ENCODE data around the gene NFASC. TPM values are rescaled to one million over a fixed set of nuclear protein-coding genes. Genes with fewer than 3 reads are reported as not detected.

NFASC gene
- total and polyA plus RNA-seq, 4 experiments from 2014 or later: not detected

- H3K4me3 Mint-ChIP-seq: no peak overlapping the region
- CTCF ChIA-PET (ENCODE audit: partially characterized antibody): no interaction called here
- no peaks in the 10 kb centered on the region for H3K36me3 Mint-ChIP-seq
- Histone ChIP-seq H3K27ac (ENCODE audit: low read depth, low read length) (no peak overlapping the region), H3K27me3 (ENCODE audit: insufficient read depth, low read length) (no peaks in the 10 kb centered on the region), H3K4me3 (ENCODE audit: low read length in 2 of 2) (no peak overlapping the region), H3K36me3 (ENCODE audit: insufficient read depth, low read length) (no peaks in the 10 kb centered on the region), H3K4me1 (ENCODE audit: insufficient read depth, low read length) (no peaks in the 10 kb centered on the region), H3K9me3 (ENCODE audit: control insufficient read depth in 1 of 2, low read length in 2 of 2) (no peaks in the 10 kb centered on the region)
- DNase-seq: no peak
- POLR2A ChIA-PET (ENCODE audit: partially characterized antibody): no interaction called here
- intact Hi-C loops (cut with micrococcal nuclease): no loop called here
- no peak overlapping the region for H3K27ac Mint-ChIP-seq
- H3K4me1 Mint-ChIP-seq: peaks cover 0 to 1% (median 0%) of the 10 kb centered on the region in 4 donors
- H3K27me3 Mint-ChIP-seq: peaks cover 7 to 19% of the 10 kb centered on the region in 2 donors
- H3K9me3 Mint-ChIP-seq: no peaks in the 10 kb centered on the region
Measured at GRCh38 chr1:204944662-204945061, 74.0 kb downstream of the NFASC start.

GRCh38 chr1:204945565-204945977 lies 74.9 kb downstream of the NFASC start:
- H3K4me1 Mint-ChIP-seq: peaks cover 0 to 1% (median 0%) of the 10 kb centered on the region in 4 donors
- no peak overlapping the region for H3K4me3 ChIP-seq (ENCODE audit: low read length in 2 of 2)
- no peak overlapping the region for H3K4me3 Mint-ChIP-seq
- H3K27me3 Mint-ChIP-seq: peaks cover 3 to 17% of the 10 kb centered on the region in 2 donors
- intact Hi-C loops (cut with micrococcal nuclease): no loop called here
- H3K27me3 ChIP-seq (ENCODE audit: insufficient read depth, low read length): no peaks in the 10 kb centered on the region
- ChIA-PET POLR2A (ENCODE audit: partially characterized antibody) (no interaction called here), CTCF (ENCODE audit: partially characterized antibody) (no interaction called here)
- H3K9me3 ChIP-seq (ENCODE audit: control insufficient read depth in 1 of 2, low read length in 2 of 2): no peaks in the 10 kb centered on the region
- no peak overlapping the region for H3K27ac ChIP-seq (ENCODE audit: low read depth, low read length)
- no peaks in the 10 kb centered on the region for H3K36me3 ChIP-seq (ENCODE audit: insufficient read depth, low read length)
- DNase-seq: no peak
- no peaks in the 10 kb centered on the region for H3K4me1 ChIP-seq (ENCODE audit: insufficient read depth, low read length)
- no peaks in the 10 kb centered on the region for H3K9me3 Mint-ChIP-seq
- no peak overlapping the region for H3K27ac Mint-ChIP-seq
- no peaks in the 10 kb centered on the region for H3K36me3 Mint-ChIP-seq

GRCh38 chr1:204946640-204947039 lies 76.0 kb downstream of the NFASC start:
- H3K36me3 ChIP-seq (ENCODE audit: insufficient read depth, low read length): no peaks in the 10 kb centered on the region
- H3K9me3 ChIP-seq (ENCODE audit: control insufficient read depth in 1 of 2, low read length in 2 of 2): no peaks in the 10 kb centered on the region
- intact Hi-C loops (cut with micrococcal nuclease): no loop called here
- H3K36me3 Mint-ChIP-seq: no peaks in the 10 kb centered on the region
- no peak overlapping the region for H3K27ac Mint-ChIP-seq
- POLR2A ChIA-PET (ENCODE audit: partially characterized antibody): no interaction called here
- no peak overlapping the region for H3K27ac ChIP-seq (ENCODE audit: low read depth, low read length)
- CTCF ChIA-PET (ENCODE audit: partially characterized antibody): no interaction called here
- no peaks in the 10 kb centered on the region for H3K27me3 ChIP-seq (ENCODE audit: insufficient read depth, low read length)
- H3K27me3 Mint-ChIP-seq: peaks cover 3 to 17% of the 10 kb centered on the region in 2 donors
- peaks cover 0 to 1% (median 0%) of the 10 kb centered on the region in 4 donors for H3K4me1 Mint-ChIP-seq
- no peaks in the 10 kb centered on the region for H3K9me3 Mint-ChIP-seq
- H3K4me3 Mint-ChIP-seq: no peak overlapping the region
- no peak for DNase-seq
- H3K4me3 ChIP-seq (ENCODE audit: low read length in 2 of 2): no peak overlapping the region
- H3K4me1 ChIP-seq (ENCODE audit: insufficient read depth, low read length): no peaks in the 10 kb centered on the region

GRCh38 chr1:204947338-204947737 lies 76.7 kb downstream of the NFASC start:
- Mint-ChIP-seq H3K27ac (no peak overlapping the region), H3K4me3 (no peak overlapping the region), H3K9me3 (no peaks in the 10 kb centered on the region), H3K27me3 (peaks cover 4 to 18% of the 10 kb centered on the region in 2 donors), H3K4me1 (peaks cover 0 to 1% (median 0%) of the 10 kb centered on the region in 4 donors), H3K36me3 (no peaks in the 10 kb centered on the region)
- Histone ChIP-seq H3K27me3 (ENCODE audit: insufficient read depth, low read length) (no peaks in the 10 kb centered on the region), H3K4me3 (ENCODE audit: low read length in 2 of 2) (no peak overlapping the region), H3K4me1 (ENCODE audit: insufficient read depth, low read length) (no peaks in the 10 kb centered on the region), H3K9me3 (ENCODE audit: control insufficient read depth in 1 of 2, low read length in 2 of 2) (no peaks in the 10 kb centered on the region), H3K27ac (ENCODE audit: low read depth, low read length) (no peak overlapping the region), H3K36me3 (ENCODE audit: insufficient read depth, low read length) (no peaks in the 10 kb centered on the region)
- CTCF ChIA-PET (ENCODE audit: partially characterized antibody): interaction anchor here (1.3 kb wide), 1 partner anchor 8 kb away, joined by 3 read pairs; no protein-coding TSS in a partner anchor
- no peak for DNase-seq
- intact Hi-C loops (cut with micrococcal nuclease): no loop called here
- POLR2A ChIA-PET (ENCODE audit: partially characterized antibody): no interaction called here

- no peak overlapping the region for H3K27ac ChIP-seq (ENCODE audit: low read depth, low read length)
- H3K36me3 ChIP-seq (ENCODE audit: insufficient read depth, low read length): no peaks in the 10 kb centered on the region
- CTCF ChIA-PET (ENCODE audit: partially characterized antibody): interaction anchor here (1.3 kb wide), 1 partner anchor 8 kb away, joined by 3 read pairs; no protein-coding TSS in a partner anchor
- intact Hi-C loops (cut with micrococcal nuclease): no loop called here
- peaks cover 7 to 20% of the 10 kb centered on the region in 2 donors for H3K27me3 Mint-ChIP-seq
- no peak for DNase-seq
- H3K4me1 Mint-ChIP-seq: peaks cover 0 to 1% (median 0%) of the 10 kb centered on the region in 4 donors
- H3K4me3 Mint-ChIP-seq: no peak overlapping the region
- H3K27ac Mint-ChIP-seq: no peak overlapping the region
- H3K4me1 ChIP-seq (ENCODE audit: insufficient read depth, low read length): no peaks in the 10 kb centered on the region
- H3K9me3 Mint-ChIP-seq: no peaks in the 10 kb centered on the region
- H3K4me3 ChIP-seq (ENCODE audit: low read length in 2 of 2): no peak overlapping the region
- no peaks in the 10 kb centered on the region for H3K36me3 Mint-ChIP-seq
- no peaks in the 10 kb centered on the region for H3K27me3 ChIP-seq (ENCODE audit: insufficient read depth, low read length)
- POLR2A ChIA-PET (ENCODE audit: partially characterized antibody): no interaction called here
- H3K9me3 ChIP-seq (ENCODE audit: control insufficient read depth in 1 of 2, low read length in 2 of 2): no peaks in the 10 kb centered on the region
Measured at GRCh38 chr1:204947747-204948146, 77.1 kb downstream of the NFASC start.

- Histone ChIP-seq H3K27me3 (ENCODE audit: insufficient read depth, low read length) (no peaks in the 10 kb centered on the region), H3K4me3 (ENCODE audit: low read length in 2 of 2) (no peak overlapping the region), H3K36me3 (ENCODE audit: insufficient read depth, low read length) (no peaks in the 10 kb centered on the region), H3K9me3 (ENCODE audit: control insufficient read depth in 1 of 2, low read length in 2 of 2) (no peaks in the 10 kb centered on the region), H3K27ac (ENCODE audit: low read depth, low read length) (no peak overlapping the region), H3K4me1 (ENCODE audit: insufficient read depth, low read length) (no peaks in the 10 kb centered on the region)
- Mint-ChIP-seq H3K36me3 (no peaks in the 10 kb centered on the region), H3K27ac (no peak overlapping the region), H3K27me3 (peaks cover 11 to 14% of the 10 kb centered on the region in 2 donors), H3K4me3 (no peak overlapping the region), H3K4me1 (peaks cover 0 to 1% (median 0%) of the 10 kb centered on the region in 4 donors), H3K9me3 (no peaks in the 10 kb centered on the region)
- intact Hi-C loops (cut with micrococcal nuclease): no loop called here
- POLR2A ChIA-PET (ENCODE audit: partially characterized antibody): no interaction called here
- CTCF ChIA-PET (ENCODE audit: partially characterized antibody): no interaction called here
- DNase-seq: no peak
Measured at GRCh38 chr1:204950353-204951001, 79.8 kb downstream of the NFASC start.

GRCh38 chr1:204958317-204959307 lies 88.0 kb downstream of the NFASC start:
- no peak overlapping the region for H3K4me3 Mint-ChIP-seq
- H3K27me3 Mint-ChIP-seq: peaks cover 21 to 39% of the 10 kb centered on the region in 2 donors
- ChIA-PET POLR2A (ENCODE audit: partially characterized antibody) (no interaction called here), CTCF (ENCODE audit: partially characterized antibody) (no interaction called here)
- Histone ChIP-seq H3K36me3 (ENCODE audit: insufficient read depth, low read length) (no peaks in the 10 kb centered on the region), H3K27me3 (ENCODE audit: insufficient read depth, low read length) (no peaks in the 10 kb centered on the region), H3K9me3 (ENCODE audit: control insufficient read depth in 1 of 2, low read length in 2 of 2) (no peaks in the 10 kb centered on the region), H3K4me1 (ENCODE audit: insufficient read depth, low read length) (no peaks in the 10 kb centered on the region), H3K27ac (ENCODE audit: low read depth, low read length) (no peak overlapping the region), H3K4me3 (ENCODE audit: low read length in 2 of 2) (no peak overlapping the region)
- H3K9me3 Mint-ChIP-seq: no peaks in the 10 kb centered on the region
- H3K4me1 Mint-ChIP-seq: no peaks in the 10 kb centered on the region
- H3K27ac Mint-ChIP-seq: no peak overlapping the region
- no peak for DNase-seq
- intact Hi-C loops (cut with micrococcal nuclease): no loop called here
- no peaks in the 10 kb centered on the region for H3K36me3 Mint-ChIP-seq
